Measurements from ENCODE around the gene NLGN1.
"Not testable (repeated sequence)": the region's sequence is repeated elsewhere in the genome, so short reads cannot be mapped to it uniquely, and the experiment has no call there.

GRCh38 chr3:173451561-173451960, 54.0 kb downstream of the NLGN1 start:
- not testable (repeated sequence) for TF ChIP-seq FOXM1 (IDR thresholded peaks at IDR 0.05; ENCODE audit: borderline replicate concordance); BHLHE40 (IDR thresholded peaks at IDR 0.05; ENCODE audit: borderline replicate concordance); ELF4 (IDR thresholded peaks at IDR 0.05); FOXK2 (IDR thresholded peaks at IDR 0.05); HDGF (IDR thresholded peaks at IDR 0.05; ENCODE audit: borderline replicate concordance); L3MBTL2 (conservative IDR thresholded peaks at IDR 0.05); TARDBP (IDR thresholded peaks at IDR 0.05); FOXA1 (IDR thresholded peaks at IDR 0.05)
